WI38 (cell line): ENCODE data around the gene PYGL.
"Not testable (repeated sequence)": the region's sequence is repeated elsewhere in the genome, so short reads cannot be mapped to it uniquely, and the experiment has no call there.

Experiments
- H3K4me3 ChIP-seq: 2 replicates; pipeline ENCODE4 v1.5.1; 2011; ENCODE audit warnings: low read depth, mild to moderate bottlenecking, control low read depth, low read length
- CTCF ChIP-seq: IDR thresholded peaks from 2 replicates; pipeline ENCODE4 v1.5.1; 2012; ENCODE audit warnings: low read depth, mild to moderate bottlenecking, control low read depth, low read length

PYGL gene

GRCh38 chr14:50964683-50965390, 20.6 kb upstream of the PYGL start:
- no peak for TF ChIP-seq CTCF
- H3K4me3 ChIP-seq, result no peak overlapping the region

GRCh38 chr14:50963919-50964318, 19.6 kb upstream of the PYGL start:
- H3K4me3 ChIP-seq, result no peak overlapping the region
- no peak for TF ChIP-seq CTCF

- no peak for TF ChIP-seq CTCF
- peak overlapping the region; percentile 20; the same call in 1 of the 2 replicates for H3K4me3 ChIP-seq
These were observed 17.4 kb upstream of the PYGL start for GRCh38 chr14:50961605-50962221.

GRCh38 chr14:50957296-50957695, 13.0 kb upstream of the PYGL start:
- no peak overlapping the region for H3K4me3 ChIP-seq
- TF ChIP-seq CTCF, result no peak

GRCh38 chr14:50956421-50956820, 12.1 kb upstream of the PYGL start:
- H3K4me3 ChIP-seq, result not testable (repeated sequence)

- TF ChIP-seq CTCF, result peak; percentile 52
- peak overlapping the region; percentile 18; the same call in 1 of the 2 replicates for H3K4me3 ChIP-seq
These were observed 11.2 kb upstream of the PYGL start for GRCh38 chr14:50955373-50956043.

GRCh38 chr14:50954811-50955372, 10.6 kb upstream of the PYGL start:
- TF ChIP-seq CTCF, result peak; percentile 35; the same call in 1 of the 2 replicates
- no peak overlapping the region for H3K4me3 ChIP-seq
